GM21390 (cell line): ENCODE measurements around the gene ONECUT3.

Source experiments
- ATAC-seq: cut with Tn5 transposase; IDR thresholded peaks from one replicate; pipeline ENCODE4 v1.9.1; 2021; ENCODE audit not compliant: unreplicated experiment

Gene ONECUT3

GRCh38 chr19:1828279-1829238 is 75.3 kb downstream of the ONECUT3 start:
- no peak for ATAC-seq

- no peak for ATAC-seq
These were observed 76.7 kb downstream of the ONECUT3 start for GRCh38 chr19:1829958-1830357.

- no peak for ATAC-seq
These were observed 77.3 kb downstream of the ONECUT3 start for GRCh38 chr19:1830568-1830967.
